Amniotic stem cell (primary cell): ENCODE measurements around the gene HIPK3.
"Not testable (repeated sequence)": the region's sequence is repeated elsewhere in the genome, so short reads cannot be mapped to it uniquely, and the experiment has no call there.

Experiments
- DNase-seq: peaks from one replicate; lab custom pipeline; 2025; lab: John Stamatoyannopoulos, UW

HIPK3 gene

DNA sequence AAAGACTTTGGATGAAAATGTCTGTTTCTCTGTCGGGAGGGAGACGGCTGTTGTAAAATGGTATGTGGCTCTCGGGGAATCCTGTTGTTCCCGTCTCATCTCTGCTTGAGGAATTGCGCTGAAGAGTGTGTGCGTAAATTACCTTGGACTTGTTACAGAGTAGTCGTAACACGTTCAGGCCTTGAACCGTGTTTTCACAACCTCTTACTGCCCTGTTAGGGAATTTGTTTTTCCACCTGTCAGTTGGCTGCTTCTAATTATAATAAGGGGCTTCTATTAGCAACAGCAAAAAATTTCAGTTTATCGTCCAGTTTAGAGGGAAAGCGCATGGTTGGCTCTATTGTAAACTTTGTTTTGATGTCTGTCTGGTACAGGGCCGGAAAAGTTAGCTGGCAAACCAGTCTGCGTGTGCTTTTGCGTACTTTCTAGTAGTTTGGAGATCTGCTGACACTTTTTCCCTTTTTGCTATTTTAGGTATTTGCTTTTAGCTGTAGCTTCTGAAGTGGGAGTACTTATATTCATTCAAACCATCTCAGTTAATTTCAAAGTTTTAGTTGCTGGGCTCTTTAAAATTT is 1.5 kb downstream of the HIPK3 start:
- no peak for DNase-seq

DNA sequence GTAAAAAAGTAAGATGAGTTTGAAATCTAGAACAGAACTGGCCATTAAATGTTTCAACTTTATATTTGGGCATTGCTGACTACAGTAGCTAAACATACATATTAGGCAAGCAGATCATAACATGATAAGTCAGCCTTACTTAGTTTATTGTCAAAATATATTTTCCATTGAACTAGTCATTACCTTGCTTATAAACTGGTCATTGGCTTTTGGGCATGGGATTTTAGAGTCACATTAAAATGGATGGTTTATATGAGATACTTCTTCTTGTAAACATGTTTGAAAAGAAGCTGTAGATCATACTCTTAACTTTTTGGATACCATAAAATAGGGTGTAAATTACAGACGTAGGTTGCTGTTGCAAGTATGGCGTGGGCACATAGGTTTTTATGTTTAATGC is 2.7 kb downstream of the HIPK3 start:
- DNase-seq: no peak

DNA sequence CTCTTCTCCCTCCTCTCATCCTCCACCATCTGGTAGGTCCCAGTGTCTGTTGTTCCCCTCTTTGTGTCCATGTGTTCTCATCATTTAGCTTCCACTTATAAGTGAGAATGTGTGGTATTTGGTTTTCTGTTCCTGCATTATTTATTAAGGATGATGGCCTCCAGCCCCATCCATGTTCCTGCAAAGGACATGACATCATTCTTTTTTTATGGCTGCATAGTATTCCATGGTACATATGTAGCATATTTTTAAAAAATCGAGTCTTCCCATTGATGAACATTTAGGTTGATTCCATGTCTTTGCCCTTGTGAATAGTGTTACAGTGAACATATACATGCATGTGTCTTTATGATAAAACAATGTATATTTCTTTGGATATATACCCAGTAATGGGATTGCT is 4.2 kb downstream of the HIPK3 start:
- DNase-seq: not testable (repeated sequence)

- no peak for DNase-seq
These were observed 4.9 kb downstream of the HIPK3 start for GRCh38 chr11:33262011-33262645.

DNA sequence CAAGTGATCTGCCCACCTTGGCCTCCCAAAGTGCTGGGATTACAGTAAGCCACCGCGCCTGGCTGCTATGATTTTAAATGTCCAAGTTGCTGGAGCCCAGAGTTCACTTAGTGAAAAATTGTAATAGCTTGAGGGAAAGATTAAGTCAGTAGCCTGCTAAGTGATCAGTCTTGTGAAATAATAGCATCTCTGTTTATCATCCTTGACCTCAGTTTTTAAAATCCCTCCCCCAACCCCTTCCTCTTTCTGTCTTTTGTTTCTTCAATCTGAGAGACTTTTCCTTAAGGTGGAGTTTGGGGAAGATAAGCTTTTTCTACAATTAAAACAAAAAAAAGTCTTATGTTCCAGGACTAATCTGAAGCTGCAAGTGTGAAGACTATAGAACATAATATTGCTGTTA is 6.4 kb downstream of the HIPK3 start:
- DNase-seq: no peak

- DNase-seq: no peak
These were observed 7.7 kb downstream of the HIPK3 start for GRCh38 chr11:33264926-33265325.

DNA sequence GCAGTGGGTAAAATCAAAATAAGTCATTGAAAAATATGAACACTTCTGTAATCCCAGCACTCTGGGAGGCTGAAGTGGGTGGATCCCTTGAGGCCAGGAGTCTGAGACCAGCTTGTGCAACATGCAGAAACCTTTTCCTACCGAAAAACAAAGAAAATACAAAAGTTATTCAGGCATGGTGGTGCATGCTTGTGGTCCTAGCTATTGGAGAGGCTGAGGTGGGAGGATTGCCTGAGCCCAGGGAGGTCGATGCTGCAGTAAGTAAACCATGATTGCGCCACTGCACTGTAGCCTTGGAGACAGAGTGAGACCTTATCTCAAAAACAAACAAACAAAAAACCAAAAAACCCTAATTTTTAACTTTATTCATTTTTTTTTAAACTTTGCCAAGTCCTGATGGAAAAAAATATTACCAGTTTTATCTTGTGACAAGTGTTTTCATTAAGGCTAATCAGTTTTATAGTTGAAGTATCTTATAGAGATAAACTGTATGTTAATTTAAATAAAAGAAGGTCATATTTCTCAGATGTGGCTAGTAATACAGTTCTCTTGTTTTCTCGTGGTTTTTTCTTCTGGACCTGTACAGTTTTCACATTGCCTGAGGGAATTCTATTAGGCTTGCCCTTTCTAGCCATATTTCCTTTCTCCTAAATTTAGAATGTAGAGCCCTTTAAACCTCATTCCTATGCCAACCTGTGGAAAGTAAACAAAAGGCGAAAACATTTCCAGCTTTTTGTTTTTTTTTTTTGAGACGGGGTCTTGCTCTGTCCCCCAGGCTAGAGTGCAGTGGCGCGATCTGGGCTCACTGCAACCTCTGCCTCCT is 9.4 kb downstream of the HIPK3 start:
- no peak for DNase-seq

DNA sequence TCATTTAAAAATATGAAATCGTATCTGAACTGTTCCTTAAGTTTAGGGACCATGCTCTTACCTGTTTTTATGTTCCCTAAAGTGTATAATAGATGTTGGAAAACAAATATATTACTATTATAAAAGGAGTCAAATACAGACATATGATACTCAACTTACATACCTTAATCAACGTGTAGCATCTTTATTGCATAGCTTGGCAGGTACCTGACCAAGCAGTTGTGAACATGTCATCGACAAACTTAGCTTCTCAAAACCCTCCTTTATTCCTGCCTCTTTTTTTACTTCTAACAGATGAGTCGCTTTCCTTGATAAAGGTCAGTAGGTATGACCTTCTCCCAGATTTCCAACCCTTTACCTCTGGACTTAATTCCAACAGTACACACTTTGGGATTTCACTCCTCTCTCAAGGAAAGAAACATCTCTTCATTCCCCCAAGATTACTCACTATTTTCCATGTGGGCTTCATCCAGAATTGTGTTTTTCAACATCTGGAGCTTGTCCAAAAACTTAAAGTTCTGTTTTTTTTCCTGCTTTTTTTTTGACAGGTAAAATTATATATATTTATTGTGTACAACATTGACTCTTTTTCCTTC is 11.9 kb downstream of the HIPK3 start:
- no peak for DNase-seq

- DNase-seq: no peak
These were observed 12.6 kb downstream of the HIPK3 start for GRCh38 chr11:33269822-33270221.

GRCh38 chr11:33271059-33271458 is 13.9 kb downstream of the HIPK3 start:
- no peak for DNase-seq

- no peak for DNase-seq
These were observed 15.3 kb downstream of the HIPK3 start for GRCh38 chr11:33272338-33273107.

- no peak for DNase-seq
These were observed 16.5 kb downstream of the HIPK3 start for GRCh38 chr11:33273656-33274055.

GRCh38 chr11:33280411-33280810 is 23.2 kb downstream of the HIPK3 start:
- no peak for DNase-seq

DNA sequence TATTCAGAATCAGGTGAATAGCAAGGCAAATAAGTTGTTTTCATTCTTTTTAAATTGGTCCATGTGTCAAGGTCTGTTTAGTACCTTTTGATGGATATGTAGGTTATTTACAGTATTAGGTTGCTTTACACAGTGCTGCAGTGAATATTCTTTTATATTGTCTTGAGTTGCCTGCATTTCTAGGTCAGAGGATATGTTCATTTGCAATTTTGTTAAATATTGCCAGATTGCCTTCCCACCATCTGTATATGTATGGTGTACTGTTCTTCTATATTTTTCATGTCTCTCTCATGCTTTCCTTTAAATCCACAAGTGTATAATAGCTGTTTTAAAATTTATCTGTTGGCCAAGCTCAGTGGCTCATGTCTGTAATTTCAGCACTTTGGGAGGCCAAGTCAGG is 24.6 kb downstream of the HIPK3 start:
- no peak for DNase-seq

GRCh38 chr11:33284818-33285217 is 27.6 kb downstream of the HIPK3 start:
- no peak for DNase-seq

GRCh38 chr11:33290319-33290718 is 33.1 kb downstream of the HIPK3 start:
- DNase-seq: no peak

DNA sequence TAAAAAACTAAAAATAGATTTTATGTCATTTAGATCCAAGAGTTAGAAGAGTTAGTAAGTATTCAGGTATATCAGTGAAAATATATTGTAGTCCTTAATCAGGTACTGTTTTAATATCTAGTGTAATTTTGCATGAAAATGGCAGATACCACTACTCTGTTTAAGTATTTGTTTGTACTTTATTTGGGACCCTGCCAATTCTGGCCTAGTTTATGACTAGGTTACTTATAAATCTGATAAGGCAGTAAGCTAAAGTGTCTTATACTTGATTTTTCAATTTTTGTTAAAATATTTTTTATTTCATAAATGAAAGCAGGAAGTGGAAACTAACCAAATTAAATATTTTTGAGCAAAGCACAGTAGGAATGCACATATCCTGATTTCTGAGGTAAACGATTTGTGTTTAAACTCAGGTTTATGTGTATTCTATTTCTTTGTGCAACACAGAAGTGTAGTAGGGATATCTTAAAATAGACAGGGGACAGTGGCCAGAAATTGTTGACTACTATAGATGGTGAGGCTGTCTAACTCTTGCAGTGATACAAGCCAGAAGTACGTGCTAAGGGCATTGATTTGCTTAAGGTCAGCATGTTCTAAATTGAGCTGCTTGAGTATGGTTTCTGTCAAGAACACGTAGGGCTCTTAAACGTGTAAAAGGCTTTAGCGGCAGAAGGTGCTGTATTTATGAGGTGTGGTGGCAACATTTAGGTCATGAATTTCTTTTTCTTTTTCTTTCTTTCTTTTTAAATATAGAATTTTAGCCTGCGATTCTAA is 34.0 kb downstream of the HIPK3 start:
- DNase-seq: no peak

DNA sequence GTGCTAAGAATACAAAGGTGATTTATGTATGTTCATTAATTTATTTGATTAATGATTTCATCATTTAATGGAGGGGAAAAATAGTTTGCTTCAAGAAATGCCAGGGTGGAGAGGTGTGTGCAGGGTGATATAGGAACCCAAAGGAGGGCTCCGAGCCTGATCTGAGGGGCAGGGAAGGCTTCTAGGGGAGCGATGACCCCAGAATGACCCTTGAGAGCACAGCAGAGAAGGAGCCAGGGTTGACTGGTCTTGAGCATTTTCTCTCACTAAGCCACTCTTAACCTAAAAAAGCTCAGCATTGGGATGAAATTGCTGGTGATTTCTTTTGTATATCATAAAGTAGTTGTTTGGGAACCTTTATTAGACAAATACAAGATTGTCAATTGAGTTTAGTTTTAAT is 35.1 kb downstream of the HIPK3 start:
- no peak for DNase-seq

DNA sequence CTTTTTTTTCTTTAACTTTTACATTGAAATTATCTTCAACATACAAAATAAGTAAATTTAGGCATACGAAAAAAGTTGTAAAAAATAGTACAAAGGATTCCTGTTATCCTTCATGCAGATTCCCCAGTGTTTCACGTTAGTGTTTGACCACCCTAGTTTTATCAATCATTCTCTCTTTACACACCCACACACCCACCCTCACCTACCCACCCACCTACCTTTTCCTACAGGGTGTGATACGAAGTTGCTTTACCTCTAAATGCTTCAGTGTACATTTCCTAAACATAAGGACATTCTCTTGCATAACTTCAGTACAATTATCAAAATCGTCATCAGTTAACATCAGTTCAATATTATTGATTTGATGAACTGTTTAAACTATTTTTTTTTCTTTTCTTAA is 37.0 kb downstream of the HIPK3 start:
- no peak for DNase-seq

- DNase-seq: no peak
These were observed 37.6 kb downstream of the HIPK3 start for GRCh38 chr11:33294797-33295196.

GRCh38 chr11:33296695-33297094 is 39.5 kb downstream of the HIPK3 start:
- DNase-seq: no peak
